ENCODE data around the gene KDM8. TPM values are rescaled to one million over a fixed set of nuclear protein-coding genes. Genes with fewer than 3 reads are reported as not detected.

Gene KDM8
- total and polyA plus RNA-seq, 4 donors: 2.6 to 7.0 (median 4.7) TPM

DNA sequence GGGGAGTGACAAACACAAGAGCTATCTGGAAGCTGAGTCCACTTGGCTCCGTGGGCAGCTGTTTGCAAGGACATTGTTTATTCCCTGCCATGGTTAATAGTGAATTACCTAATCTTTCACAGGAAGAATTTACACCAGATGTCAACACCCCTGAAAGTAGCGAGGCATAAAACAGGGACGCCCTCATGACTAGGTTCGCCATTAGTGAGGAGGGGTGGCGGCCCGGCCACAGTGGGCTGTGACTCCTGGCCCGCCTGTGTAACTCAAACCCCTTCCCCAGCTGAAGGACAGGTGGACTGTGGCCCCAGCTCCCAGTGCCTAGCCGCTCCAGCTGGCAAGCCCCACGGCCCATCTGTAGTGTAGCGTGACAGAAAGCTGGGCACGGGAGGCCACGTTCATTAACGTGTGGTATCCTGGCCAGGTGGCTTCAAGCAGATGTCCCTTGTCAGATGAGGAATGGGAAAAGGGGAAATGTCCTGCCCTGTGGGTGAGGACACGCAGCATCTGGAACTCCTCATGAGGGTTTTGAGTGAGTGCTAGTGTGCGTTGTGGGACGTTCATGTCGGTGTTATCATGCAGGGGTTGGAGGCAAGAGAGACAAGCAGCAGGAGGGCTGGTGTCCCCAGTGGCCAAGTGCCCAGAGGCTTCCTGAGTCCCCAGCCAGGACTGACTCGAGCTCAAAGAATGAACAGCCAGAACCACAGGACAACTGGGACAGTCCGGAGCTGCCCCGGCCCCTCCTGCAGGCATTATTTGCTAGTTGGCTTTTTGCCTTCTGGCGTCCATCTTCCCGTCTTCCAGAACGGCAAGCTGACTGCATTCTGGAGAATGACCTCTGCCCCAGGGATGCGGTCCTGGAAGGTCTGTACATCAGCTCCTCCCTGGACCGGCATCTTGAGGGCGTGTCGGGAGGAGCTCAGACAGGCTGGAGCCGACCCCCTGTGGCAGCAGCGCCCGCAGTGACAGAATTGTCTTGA is 19.2 kb downstream of the KDM8 start:
- no peak overlapping the region for H3K9ac ChIP-seq (ENCODE audit: insufficient read depth in 1 of 2, low read length in 2 of 2)
- DNase-seq (peak; percentile 70 to 85 (median 85)), ATAC-seq (ENCODE audit: insufficient read depth, low FRiP score) (peak; percentile 4)
- 58 to 74% methylated on average over 30 of the region's 30 CpGs for WGBS, 2 donors
- H3K9me3 ChIP-seq (ENCODE audit: control insufficient read depth in 4 of 4, insufficient read depth in 3 of 4, low read length in 3 of 4): no peaks in the 10 kb centered on the region
- H3K36me3 ChIP-seq (ENCODE audit: control insufficient read depth in 4 of 4, insufficient read depth in 4 of 4, low read length in 4 of 4): peaks cover 0 to 41% (median 6%) of the 10 kb centered on the region in 4 donors
- H3K27me3 ChIP-seq (ENCODE audit: control insufficient read depth in 3 of 3, insufficient read depth in 3 of 3, low read length in 2 of 3): no peaks in the 10 kb centered on the region
- H3K27ac ChIP-seq (ENCODE audit: low read depth in 1 of 2, low read length in 1 of 2): peak overlapping the region; percentile 49 to 78
- no peak for TF ChIP-seq CTCF (IDR thresholded peaks at IDR 0.05; ENCODE audit: control extremely low read depth, extremely low read depth)
- no peak overlapping the region for H3K4me3 ChIP-seq
- peaks cover 0 to 26% (median 4%) of the 10 kb centered on the region in 5 donors for H3K4me1 ChIP-seq (ENCODE audit: control insufficient read depth in 5 of 5, insufficient read depth in 5 of 5, low read length in 5 of 5)

DNA sequence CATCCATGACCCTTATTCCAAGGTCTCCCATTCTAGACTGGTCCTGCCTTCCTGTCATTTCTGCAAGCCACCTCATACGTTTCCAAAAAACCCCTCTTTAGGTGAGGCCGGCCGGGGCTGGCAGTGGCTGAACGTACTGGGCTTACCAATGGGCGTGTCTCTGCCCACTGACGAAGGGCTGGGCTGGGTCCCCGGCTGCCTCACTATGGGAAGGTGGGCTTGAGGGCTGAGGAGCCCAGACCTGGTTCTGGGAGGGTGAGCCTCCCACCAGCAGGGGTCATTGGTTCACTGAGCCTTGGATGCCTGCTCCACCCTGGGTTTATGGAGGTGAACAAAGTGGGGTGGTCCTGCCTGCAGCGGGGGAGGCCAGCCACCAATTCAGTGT is 19.9 kb downstream of the KDM8 start:
- Histone ChIP-seq H3K4me3 (no peak overlapping the region), H3K9me3 (ENCODE audit: control insufficient read depth in 4 of 4, insufficient read depth in 3 of 4, low read length in 3 of 4) (no peaks in the 10 kb centered on the region), H3K27ac (ENCODE audit: low read depth in 1 of 2, low read length in 1 of 2) (peak overlapping the region in 1 of 2 donors; percentile 44), H3K36me3 (ENCODE audit: control insufficient read depth in 4 of 4, insufficient read depth in 4 of 4, low read length in 4 of 4) (peaks cover 0 to 41% (median 6%) of the 10 kb centered on the region in 4 donors), H3K9ac (ENCODE audit: insufficient read depth in 1 of 2, low read length in 2 of 2) (no peak overlapping the region), H3K27me3 (ENCODE audit: control insufficient read depth in 3 of 3, insufficient read depth in 3 of 3, low read length in 2 of 3) (no peaks in the 10 kb centered on the region), H3K4me1 (ENCODE audit: control insufficient read depth in 5 of 5, insufficient read depth in 5 of 5, low read length in 5 of 5) (peaks cover 0 to 26% (median 4%) of the 10 kb centered on the region in 5 donors)
- no peak for ATAC-seq (ENCODE audit: insufficient read depth, low FRiP score)
- WGBS, 2 donors: 74 to 84% methylated on average over 8 of the region's 8 CpGs
- no peak for DNase-seq
- TF ChIP-seq CTCF (IDR thresholded peaks at IDR 0.05; ENCODE audit: control extremely low read depth, extremely low read depth): no peak

DNA sequence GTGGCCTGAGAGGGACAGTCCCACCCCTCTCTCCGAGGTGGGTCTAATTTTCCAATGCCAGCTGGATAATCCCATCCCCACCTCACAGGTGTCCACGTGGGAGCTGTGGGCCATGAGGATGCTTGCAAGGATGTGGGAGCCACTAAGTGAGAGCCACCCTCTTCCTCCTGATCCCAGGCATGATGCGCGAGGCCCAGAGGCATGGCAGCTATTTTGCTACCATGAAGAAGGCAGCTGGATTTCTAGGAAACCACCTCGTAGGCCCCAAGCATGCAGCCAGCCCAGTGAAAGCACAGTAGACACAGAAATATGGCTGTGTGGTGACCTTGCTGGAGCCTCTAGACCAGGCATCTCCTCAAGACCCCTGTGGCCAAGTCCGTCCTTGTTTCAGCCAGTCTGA is 20.4 kb downstream of the KDM8 start:
- no peak overlapping the region for H3K9ac ChIP-seq (ENCODE audit: insufficient read depth in 1 of 2, low read length in 2 of 2)
- ATAC-seq (ENCODE audit: insufficient read depth, low FRiP score) (no peak), DNase-seq (no peak)
- peak overlapping the region in 1 of 2 donors; percentile 44 for H3K27ac ChIP-seq (ENCODE audit: low read depth in 1 of 2, low read length in 1 of 2)
- H3K4me1 ChIP-seq (ENCODE audit: control insufficient read depth in 5 of 5, insufficient read depth in 5 of 5, low read length in 5 of 5): peaks cover 0 to 26% (median 4%) of the 10 kb centered on the region in 5 donors
- WGBS, 2 donors: 86 to 87% methylated on average over 6 of the region's 6 CpGs
- H3K4me3 ChIP-seq: no peak overlapping the region
- H3K27me3 ChIP-seq (ENCODE audit: control insufficient read depth in 3 of 3, insufficient read depth in 3 of 3, low read length in 2 of 3): no peaks in the 10 kb centered on the region
- H3K36me3 ChIP-seq (ENCODE audit: control insufficient read depth in 4 of 4, insufficient read depth in 4 of 4, low read length in 4 of 4): peaks cover 0 to 40% (median 6%) of the 10 kb centered on the region in 4 donors
- no peak for TF ChIP-seq CTCF (IDR thresholded peaks at IDR 0.05; ENCODE audit: control extremely low read depth, extremely low read depth)
- no peaks in the 10 kb centered on the region for H3K9me3 ChIP-seq (ENCODE audit: control insufficient read depth in 4 of 4, insufficient read depth in 3 of 4, low read length in 3 of 4)
